Mesenchymal stem cell (in vitro differentiated cells and primary cell): ENCODE results near the gene INPP5F.

Experiments
- DNase-seq: peaks from one replicate; pipeline ENCODE4 v3.0.0-alpha.2; 2013
- H2AFZ ChIP-seq: one replicate; pipeline ENCODE4 v1.6.1; 2013; ENCODE audit warnings: low read depth, mild to moderate bottlenecking, control low read depth, inconsistent platforms, low read length, moderate library complexity
- H2AK5ac ChIP-seq: 2 replicates; pipeline ENCODE4 v1.6.1; 2013; ENCODE audit warnings: low read length, moderate library complexity, mild to moderate bottlenecking, inconsistent platforms; ENCODE audit not compliant: severe bottlenecking
- H2BK120ac ChIP-seq: one replicate; pipeline ENCODE4 v1.6.1; 2013; ENCODE audit warnings: low read depth, mild to moderate bottlenecking, inconsistent platforms, low read length, moderate library complexity
- H2BK12ac ChIP-seq, 2 experiments: one replicate each; pipeline ENCODE4 v1.6.1; 2013; ENCODE audit warnings: inconsistent platforms in 2 of 2, low read length in 2 of 2, mild to moderate bottlenecking in 2 of 2, moderate library complexity in 2 of 2, control low read depth in 1 of 2
- H2BK15ac ChIP-seq: one replicate; pipeline ENCODE4 v1.6.1; 2013; ENCODE audit warnings: mild to moderate bottlenecking, low read depth, inconsistent platforms; ENCODE audit not compliant: poor library complexity, severe bottlenecking
- H2BK5ac ChIP-seq: 2 replicates; pipeline ENCODE4 v1.6.1; 2013; ENCODE audit warnings: low read depth, mild to moderate bottlenecking, low read length, control low read depth, inconsistent platforms; ENCODE audit not compliant: poor library complexity, severe bottlenecking
- H3K14ac ChIP-seq, 2 experiments: one replicate each; pipeline ENCODE4 v1.6.1; 2013; ENCODE audit warnings: inconsistent platforms in 2 of 2, low read length in 2 of 2, control low read depth in 1 of 2, mild to moderate bottlenecking in 1 of 2, moderate library complexity in 1 of 2
- H3K18ac ChIP-seq, 2 experiments: one replicate each; pipeline ENCODE4 v1.6.1; 2013; ENCODE audit warnings: inconsistent platforms in 2 of 2, low read length in 2 of 2, control low read depth in 1 of 2, low read depth in 1 of 2, mild to moderate bottlenecking in 1 of 2
- H3K23ac ChIP-seq, 2 experiments: one replicate each; pipeline ENCODE4 v1.6.1; 2013; ENCODE audit warnings: inconsistent platforms in 2 of 2, low read length in 2 of 2, mild to moderate bottlenecking in 2 of 2, moderate library complexity in 2 of 2, control low read depth in 1 of 2
- H3K27ac ChIP-seq: 2 replicates; pipeline ENCODE4 v1.5.1; 2013; ENCODE audit warnings: mild to moderate bottlenecking, moderate library complexity, low read length, control low read depth, inconsistent platforms; ENCODE audit not compliant: poor library complexity, severe bottlenecking
- H3K27me3 ChIP-seq, 2 experiments: 2 replicates each; pipeline versions ENCODE4 v1.6.1 to v1.7.0; 2013; ENCODE audit warnings: low read length in 2 of 2, mild to moderate bottlenecking in 2 of 2, moderate library complexity in 2 of 2, control low read depth in 1 of 2, inconsistent platforms in 1 of 2; ENCODE audit not compliant: control insufficient read depth in 1 of 2, insufficient read depth in 1 of 2
- H3K36me3 ChIP-seq, 2 experiments: 2 replicates each; pipeline versions ENCODE4 v1.6.1 to v1.7.0; 2013; ENCODE audit warnings: low read length in 2 of 2, control low read depth in 1 of 2, inconsistent platforms in 1 of 2, low read depth in 1 of 2, mild to moderate bottlenecking in 1 of 2; ENCODE audit not compliant: insufficient read depth in 2 of 2, control insufficient read depth in 1 of 2
- H3K4ac ChIP-seq, 2 experiments: one replicate each; pipeline ENCODE4 v1.6.1; 2013; ENCODE audit warnings: inconsistent platforms in 2 of 2, low read length in 2 of 2, mild to moderate bottlenecking in 2 of 2, moderate library complexity in 2 of 2, control low read depth in 1 of 2, low read depth in 1 of 2
- H3K4me1 ChIP-seq: 2 replicates; pipeline ENCODE4 v1.6.1; 2013; ENCODE audit warnings: low read depth, low read length, control low read depth; ENCODE audit not compliant: control insufficient read depth, insufficient read depth
- H3K4me2 ChIP-seq: 2 replicates; pipeline ENCODE4 v1.6.1; 2013; ENCODE audit warnings: low read length, mild to moderate bottlenecking, inconsistent platforms; ENCODE audit not compliant: poor library complexity, severe bottlenecking
- H3K4me3 ChIP-seq, 2 experiments: 2 replicates each; pipeline versions ENCODE4 v1.5.1 to v1.7.0; 2013; ENCODE audit warnings: low read length in 2 of 2, mild to moderate bottlenecking in 2 of 2, control low read depth in 1 of 2, low read depth in 1 of 2; ENCODE audit not compliant: insufficient read depth in 1 of 2
- H3K79me1 ChIP-seq: replicated peaks from 2 replicates; pipeline ENCODE4 v1.6.1; 2013; ENCODE audit warnings: mild to moderate bottlenecking, control low read depth, low read length, inconsistent platforms; ENCODE audit not compliant: poor library complexity, severe bottlenecking
- H3K9ac ChIP-seq: 2 replicates; pipeline ENCODE4 v1.7.0; 2013; ENCODE audit warnings: mild to moderate bottlenecking, low read length, moderate library complexity
- H3K9me3 ChIP-seq: 2 replicates; pipeline ENCODE4 v1.7.0; 2013; ENCODE audit warnings: mild to moderate bottlenecking, low read length; ENCODE audit not compliant: control insufficient read depth
- H4K8ac ChIP-seq: one replicate; pipeline ENCODE4 v1.6.1; 2013; ENCODE audit warnings: inconsistent platforms, mild to moderate bottlenecking, low read length, moderate library complexity
- H4K91ac ChIP-seq: one replicate; pipeline ENCODE4 v1.6.1; 2013; ENCODE audit warnings: mild to moderate bottlenecking, low read length, inconsistent platforms
- whole genome bisulfite sequencing: methylation state at CpG from one replicate; pipeline ENCODE4 v1.1.7; 2013; ENCODE audit warnings: mixed read lengths; 5-methylcytosine and 5-hydroxymethylcytosine counted together

INPP5F gene

DNA sequence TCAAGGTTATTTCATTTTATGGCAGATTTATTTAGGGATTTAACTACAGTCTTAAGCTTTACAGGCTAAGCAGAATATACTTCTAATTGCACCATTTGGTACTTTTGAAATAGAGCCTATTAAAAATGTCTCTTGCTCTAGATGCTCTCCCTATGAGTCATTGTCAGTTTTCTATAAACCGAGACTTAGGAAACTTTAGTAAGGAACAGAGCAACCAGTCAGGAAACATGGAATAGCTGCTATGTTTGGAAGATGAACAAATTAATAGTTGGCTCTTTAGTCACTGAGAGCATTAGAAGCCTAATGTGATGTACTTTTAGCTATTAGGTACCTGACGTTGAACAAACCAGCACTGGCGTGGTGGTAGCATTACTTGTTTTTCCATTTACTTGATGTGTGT, 35.3 kb downstream of the INPP5F start:
- Histone ChIP-seq H3K23ac (no peak overlapping the region), H3K79me1 (peaks cover 16% of the 10 kb centered on the region), H3K9ac (peak overlapping the region; percentile 38), H2AK5ac (no peak overlapping the region), H2BK15ac (no peak overlapping the region), H3K9me3 (no peaks in the 10 kb centered on the region), H3K4ac (no peak overlapping the region), H3K36me3 (peaks cover 0 to 2% of the 10 kb centered on the region in 2 experiments), H3K27me3 (no peaks in the 10 kb centered on the region), H2AFZ (no peak overlapping the region), H4K91ac (no peak overlapping the region), H2BK12ac (no peak overlapping the region), H3K18ac (no peak overlapping the region), H3K14ac (no peak overlapping the region), H3K4me2 (no peak overlapping the region), H4K8ac (no peak overlapping the region), H3K4me1 (peaks cover 6% of the 10 kb centered on the region), H3K4me3 (no peak overlapping the region), H2BK5ac (no peak overlapping the region), H3K27ac (peak overlapping the region; percentile 87), H2BK120ac (no peak overlapping the region)
- peak; percentile 92 for DNase-seq
- WGBS: 6% methylated on average over 3 of the region's 3 CpGs

DNA sequence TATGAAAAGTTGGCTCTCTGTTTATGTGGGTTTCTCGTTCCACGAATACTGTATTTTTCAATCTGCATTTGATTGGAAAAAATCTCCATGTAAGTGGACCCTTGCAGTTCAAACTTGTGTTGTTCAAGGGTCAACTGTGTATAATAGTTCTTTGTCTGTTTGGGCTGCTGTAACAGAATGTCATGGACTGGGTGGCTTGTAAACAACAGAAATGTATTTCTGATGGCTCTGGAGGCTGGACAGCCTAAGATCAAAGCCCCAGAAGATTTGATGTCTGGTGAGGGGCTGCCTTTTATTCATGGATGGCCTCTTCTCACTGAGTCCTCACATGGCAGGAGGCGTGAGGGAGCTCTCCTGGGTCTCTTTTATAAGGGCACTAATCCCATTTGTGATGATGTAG, 36.2 kb downstream of the INPP5F start:
- no peak overlapping the region for H3K27ac ChIP-seq
- no peak overlapping the region for H2BK15ac ChIP-seq
- no peaks in the 10 kb centered on the region for H3K27me3 ChIP-seq
- no peaks in the 10 kb centered on the region for H3K9me3 ChIP-seq
- peaks cover 6% of the 10 kb centered on the region for H3K4me1 ChIP-seq
- no peak overlapping the region for H3K14ac ChIP-seq
- H3K79me1 ChIP-seq: peaks cover 16% of the 10 kb centered on the region
- H4K8ac ChIP-seq: no peak overlapping the region
- no peak overlapping the region for H2BK5ac ChIP-seq
- peak overlapping the region in 1 of 2 experiments; percentile 57 for H3K18ac ChIP-seq
- no peak overlapping the region for H3K4me3 ChIP-seq
- H3K23ac ChIP-seq: no peak overlapping the region
- no peak overlapping the region for H3K4ac ChIP-seq
- H2BK12ac ChIP-seq: peak overlapping the region in 1 of 2 experiments; percentile 61
- no peak overlapping the region for H4K91ac ChIP-seq
- peak overlapping the region; percentile 64 for H2AK5ac ChIP-seq
- no peak overlapping the region for H2AFZ ChIP-seq
- H2BK120ac ChIP-seq: no peak overlapping the region
- H3K9ac ChIP-seq: no peak overlapping the region
- no peak overlapping the region for H3K4me2 ChIP-seq
- WGBS: 97% methylated on average over 3 of the region's 3 CpGs
- H3K36me3 ChIP-seq: peaks cover 0 to 2% of the 10 kb centered on the region in 2 experiments
- DNase-seq: no peak

DNA sequence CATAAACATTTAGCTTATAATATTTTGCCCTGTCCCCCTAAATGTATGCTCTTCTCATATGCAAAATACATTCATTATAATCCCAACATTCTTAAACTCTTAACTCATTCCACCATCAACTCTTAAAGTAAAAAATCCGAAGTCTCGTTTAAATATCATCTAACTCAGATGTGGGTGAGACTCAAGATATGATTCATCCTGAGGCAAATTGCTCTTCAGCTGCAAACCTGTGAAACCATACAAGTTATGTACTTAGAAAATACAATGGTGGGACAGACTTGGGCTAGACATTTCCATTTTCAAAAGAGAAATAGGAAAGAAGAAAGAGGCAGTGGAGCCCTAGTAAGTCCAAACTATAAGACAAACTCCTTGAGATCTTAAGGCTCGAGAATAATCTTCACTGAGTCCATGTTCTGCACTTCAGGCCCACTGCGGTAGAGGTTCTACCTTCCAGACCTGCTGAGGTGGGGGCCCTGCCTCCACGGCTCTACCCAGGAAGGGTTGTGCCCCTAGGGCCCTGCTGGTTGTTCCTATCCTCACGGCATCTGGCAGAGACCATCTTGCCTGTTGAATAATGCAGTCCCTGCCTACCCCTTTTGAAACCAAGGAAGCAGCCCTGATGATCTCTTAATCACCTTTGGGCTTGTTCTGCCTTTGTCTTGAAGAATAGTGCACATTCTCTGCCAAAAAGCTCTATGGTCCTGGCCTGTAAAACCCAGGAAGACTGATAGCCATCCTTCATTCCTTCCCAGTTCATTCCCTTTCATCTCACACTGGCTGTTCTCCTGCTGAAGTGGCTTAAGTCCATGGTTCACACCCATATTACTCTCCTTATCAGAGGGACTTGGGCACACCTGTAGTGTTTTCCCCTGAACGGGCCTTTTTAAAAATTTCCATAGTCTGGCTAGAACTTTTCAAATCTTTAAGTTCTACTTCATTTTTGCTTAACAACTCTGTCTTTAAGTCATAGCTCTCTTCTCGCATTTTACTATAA, 37.3 kb downstream of the INPP5F start:
- H3K4me3 ChIP-seq: no peak overlapping the region

DNA sequence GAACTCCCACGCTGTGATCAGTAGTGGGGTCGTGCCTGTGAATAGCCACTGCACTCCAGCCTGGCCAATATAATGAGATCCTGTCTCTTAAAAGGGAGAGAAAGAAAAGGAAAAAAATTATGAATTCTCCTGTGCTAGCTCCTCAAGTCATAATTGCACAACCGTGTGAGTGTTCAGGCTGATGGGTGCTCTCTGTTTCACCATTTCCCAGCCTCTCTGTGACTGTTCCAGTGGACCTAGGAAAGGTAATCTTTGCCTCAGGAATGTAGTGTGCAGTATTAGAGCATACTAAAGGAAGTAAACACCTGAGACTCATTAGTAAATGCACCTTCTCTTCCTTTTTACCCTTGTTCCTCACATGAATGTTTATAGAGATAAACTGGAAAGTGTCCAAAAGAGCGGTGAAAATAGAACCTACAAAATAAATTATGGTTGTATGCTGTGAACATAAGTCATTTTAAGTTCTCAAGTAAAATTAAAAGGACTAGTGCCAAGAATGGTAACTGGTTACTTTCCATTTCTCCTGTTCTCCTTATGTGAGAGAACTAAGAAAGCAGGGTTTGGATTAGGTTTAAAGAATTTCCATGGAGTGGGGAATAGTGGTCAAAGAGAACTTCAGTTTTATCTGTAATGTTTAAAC, 42.7 kb downstream of the INPP5F start:
- Histone ChIP-seq H4K91ac (no peak overlapping the region), H3K18ac (no peak overlapping the region), H3K14ac (no peak overlapping the region), H3K79me1 (peaks cover 15% of the 10 kb centered on the region), H3K36me3 (no peaks in the 10 kb centered on the region), H3K9me3 (no peaks in the 10 kb centered on the region), H2BK5ac (no peak overlapping the region), H3K23ac (peak overlapping the region in 1 of 2 experiments; percentile 72), H2AK5ac (no peak overlapping the region), H2BK15ac (no peak overlapping the region), H3K27ac (no peak overlapping the region), H3K27me3 (no peaks in the 10 kb centered on the region), H3K4ac (no peak overlapping the region), H3K4me3 (no peak overlapping the region), H2BK12ac (no peak overlapping the region), H3K4me1 (no peaks in the 10 kb centered on the region), H4K8ac (no peak overlapping the region), H3K9ac (no peak overlapping the region), H2AFZ (no peak overlapping the region), H3K4me2 (no peak overlapping the region), H2BK120ac (no peak overlapping the region)
- DNase-seq: no peak
- 81% methylated on average over 4 of the region's 4 CpGs for WGBS

More for the DNA sequence above, 37.3 kb downstream of the INPP5F start:
- H3K9ac ChIP-seq: no peak overlapping the region
- H2BK5ac ChIP-seq: no peak overlapping the region
- H3K4me1 ChIP-seq: peaks cover 6% of the 10 kb centered on the region
- H2AK5ac ChIP-seq: peak overlapping the region; percentile 92
- H3K23ac ChIP-seq: no peak overlapping the region
- no peak overlapping the region for H3K4me2 ChIP-seq
- H2BK15ac ChIP-seq: no peak overlapping the region
- 84% methylated on average over 8 of the region's 8 CpGs for WGBS
- H3K79me1 ChIP-seq: peaks cover 12% of the 10 kb centered on the region
- H3K14ac ChIP-seq: peak overlapping the region in 1 of 2 experiments; percentile 31
- no peak overlapping the region for H2AFZ ChIP-seq
- no peaks in the 10 kb centered on the region for H3K27me3 ChIP-seq
- H4K8ac ChIP-seq: no peak overlapping the region
- H3K9me3 ChIP-seq: no peaks in the 10 kb centered on the region
- no peak overlapping the region for H3K27ac ChIP-seq
- H3K4ac ChIP-seq: no peak overlapping the region
- peaks cover 0 to 2% of the 10 kb centered on the region in 2 experiments for H3K36me3 ChIP-seq
- H2BK12ac ChIP-seq: peak overlapping the region; percentile 72 to 76
- H3K18ac ChIP-seq: peak overlapping the region in 1 of 2 experiments; percentile 42
- peak overlapping the region; percentile 11 for H4K91ac ChIP-seq
- DNase-seq: no peak
- no peak overlapping the region for H2BK120ac ChIP-seq
